GM19351 (cell line): ENCODE results near the gene PPP1R9B.

ENCODE experiments used
- ATAC-seq: cut with Tn5 transposase; IDR thresholded peaks from one replicate; pipeline ENCODE4 v1.9.1; 2021; ENCODE audit warnings: mild to moderate bottlenecking, moderate library complexity; ENCODE audit not compliant: unreplicated experiment

The PPP1R9B gene

GRCh38 chr17:50129353-50129727, 21.1 kb downstream of the PPP1R9B start:
- no peak for ATAC-seq

- no peak for ATAC-seq
These were observed 21.8 kb downstream of the PPP1R9B start for GRCh38 chr17:50128441-50129352.

- no peak for ATAC-seq
These were observed 22.6 kb downstream of the PPP1R9B start for GRCh38 chr17:50127697-50128361.

DNA sequence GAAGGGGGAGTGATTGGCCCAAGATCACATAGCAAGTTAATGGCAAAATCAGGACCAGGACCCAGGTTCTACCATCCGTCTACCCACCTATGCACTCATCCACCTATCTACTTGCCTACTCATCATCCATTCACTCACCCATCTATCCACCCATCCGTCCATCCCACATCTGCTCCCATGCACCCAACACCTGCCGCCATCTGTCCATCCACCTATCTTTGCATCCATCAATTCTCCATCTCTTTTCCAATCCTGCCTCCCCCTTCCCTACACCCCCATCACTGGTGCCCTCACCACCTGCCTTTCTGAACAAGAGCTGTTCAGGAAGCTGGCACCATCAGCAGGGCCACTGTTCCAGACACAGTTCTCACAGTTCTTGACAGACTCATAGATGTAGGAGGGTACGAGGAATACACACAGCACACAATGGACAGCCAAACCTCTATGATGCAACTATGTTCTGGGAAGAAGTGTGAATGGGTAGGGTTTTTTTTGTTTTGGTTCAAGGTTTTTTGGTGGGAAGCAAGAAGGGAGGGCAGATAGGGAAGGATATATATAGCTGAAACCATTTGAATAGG, 25.0 kb downstream of the PPP1R9B start:
- ATAC-seq, result no peak

DNA sequence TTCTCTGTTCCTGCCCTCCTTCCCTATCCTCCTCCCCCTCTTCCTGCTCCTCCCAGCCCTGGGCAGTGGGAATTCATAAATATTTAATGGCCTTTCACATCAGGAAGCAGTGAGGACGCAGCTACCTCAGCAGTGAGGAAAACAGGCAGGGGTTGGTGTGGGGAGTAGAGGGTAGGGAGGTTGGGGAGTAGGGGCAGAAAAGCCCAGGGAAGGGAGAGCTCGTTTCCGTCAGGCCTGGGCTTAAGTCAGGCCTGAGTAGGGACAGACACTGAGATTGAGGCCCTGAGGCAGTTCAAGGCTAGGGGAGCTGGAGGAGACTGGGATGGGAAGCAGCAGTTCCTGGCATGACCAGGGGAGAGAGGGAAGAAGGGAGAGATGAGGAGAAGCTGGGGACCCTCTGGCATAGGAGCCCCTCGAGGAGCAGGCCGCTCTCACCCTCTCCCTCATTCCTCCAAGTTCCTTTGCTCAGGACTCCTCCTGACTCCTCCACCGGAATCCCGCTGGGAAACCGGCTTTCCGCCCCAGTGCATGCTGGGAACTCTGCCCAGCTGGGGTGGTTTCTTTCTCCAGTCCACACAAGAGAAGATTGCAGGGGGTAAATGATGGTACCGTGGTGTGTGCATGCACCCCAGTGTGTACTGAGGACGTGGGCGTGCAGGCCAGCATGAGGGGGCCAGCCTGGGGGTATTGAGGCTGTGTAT, 26.7 kb downstream of the PPP1R9B start:
- ATAC-seq, result no peak

DNA sequence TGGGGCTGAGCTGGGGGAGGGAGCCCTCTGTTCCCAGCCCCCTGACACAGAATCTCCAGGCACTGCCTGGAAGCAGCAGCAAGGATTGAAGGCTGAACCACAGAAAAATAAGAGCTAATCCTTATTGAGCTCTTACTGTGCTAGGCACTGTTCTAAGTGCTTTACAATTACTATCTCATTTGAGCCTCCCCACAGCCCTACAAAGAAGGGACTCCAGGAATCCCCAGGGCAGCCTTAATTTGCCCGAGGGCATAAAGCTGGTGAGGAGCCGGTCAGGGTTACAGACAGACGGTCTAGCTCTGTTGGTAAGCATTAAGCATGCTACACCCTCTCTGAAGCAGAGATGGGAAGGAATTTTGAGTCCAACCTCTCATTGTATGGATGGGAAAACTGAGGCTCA, 27.5 kb downstream of the PPP1R9B start:
- no peak for ATAC-seq

GRCh38 chr17:50120475-50121253, 29.8 kb downstream of the PPP1R9B start:
- ATAC-seq, result no peak

DNA sequence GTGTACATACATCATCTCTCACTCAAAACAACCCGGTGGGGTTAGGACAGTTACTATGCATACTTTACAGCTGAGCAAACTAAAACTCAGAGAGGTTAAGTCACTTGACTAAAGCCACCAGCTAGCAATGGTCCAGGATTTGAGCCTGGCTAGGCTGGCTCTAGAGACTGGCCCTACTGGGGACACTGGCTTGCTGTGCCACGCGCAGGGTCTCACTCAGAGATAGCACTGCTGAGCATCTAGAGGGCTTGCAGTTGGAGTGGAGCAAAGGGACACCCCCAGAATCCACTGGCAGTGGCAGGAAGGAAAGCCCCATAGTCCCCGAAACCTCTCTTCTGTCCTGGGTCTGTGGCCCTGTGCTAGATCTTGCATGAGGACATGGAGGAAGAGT, 31.7 kb downstream of the PPP1R9B start:
- ATAC-seq, result no peak

GRCh38 chr17:50118076-50118827, 32.2 kb downstream of the PPP1R9B start:
- ATAC-seq, result no peak

GRCh38 chr17:50117202-50118051, 33.0 kb downstream of the PPP1R9B start:
- ATAC-seq, result no peak

- no peak for ATAC-seq
These were observed 34.7 kb downstream of the PPP1R9B start for GRCh38 chr17:50115756-50116155.

DNA sequence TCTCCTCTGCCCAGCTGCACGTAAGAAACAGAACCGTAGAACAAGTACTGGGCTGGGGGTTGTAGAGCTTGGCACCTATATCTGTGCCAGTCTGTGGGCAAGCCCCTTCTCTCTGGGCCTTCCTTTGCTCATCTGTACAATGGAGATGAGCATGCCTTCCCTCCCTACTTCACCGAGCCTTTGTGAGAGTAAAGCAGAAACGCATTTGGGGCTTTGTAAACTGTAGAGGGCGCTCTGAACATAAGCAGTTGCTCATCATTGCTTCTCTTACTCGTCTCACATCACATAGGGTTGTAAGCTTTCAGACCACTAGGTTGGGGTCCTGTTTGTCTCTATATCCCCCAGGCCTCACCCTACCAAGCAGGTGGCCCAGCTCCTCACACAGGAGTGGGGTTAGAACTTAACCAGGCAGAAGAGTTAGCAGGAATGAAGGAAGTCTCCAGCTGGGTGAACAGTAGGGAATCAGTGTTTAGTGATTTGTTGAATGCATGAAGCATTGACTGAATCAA, 35.6 kb downstream of the PPP1R9B start:
- no peak for ATAC-seq

- no peak for ATAC-seq
These were observed 36.1 kb downstream of the PPP1R9B start for GRCh38 chr17:50114401-50114800.

DNA sequence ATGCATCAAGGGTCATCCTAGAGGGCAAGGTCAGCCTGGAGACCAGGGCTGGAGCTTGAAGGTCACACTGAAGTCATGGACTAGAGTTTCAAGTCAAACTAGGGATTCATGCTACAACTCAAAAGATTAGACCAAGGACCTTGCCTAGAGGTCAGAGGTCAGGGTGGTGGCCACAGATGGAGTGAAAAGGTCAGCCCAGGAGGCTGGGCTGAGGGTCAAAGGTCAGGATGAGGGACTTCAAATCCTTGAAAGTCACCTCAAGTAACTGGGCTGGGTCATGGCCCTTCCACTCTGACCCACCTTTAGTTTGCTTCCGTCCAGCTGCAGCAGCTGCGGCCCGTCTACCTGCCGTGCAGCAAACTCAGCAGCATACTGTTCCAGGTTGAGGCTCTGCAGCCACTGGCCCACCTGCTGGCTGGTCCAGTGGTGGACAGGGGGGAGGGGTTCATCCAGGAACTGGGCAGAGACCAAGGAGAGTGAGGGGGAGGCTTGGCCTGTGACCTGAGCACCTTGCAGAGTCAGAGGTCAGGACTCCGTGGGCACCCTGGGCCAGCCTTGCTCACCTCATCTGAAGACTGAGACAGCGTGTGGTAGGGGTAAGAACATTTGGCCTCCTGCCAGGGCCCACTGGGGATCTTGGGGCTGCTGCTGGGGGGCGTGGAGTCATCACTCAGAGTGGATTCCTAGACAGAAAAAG, 36.7 kb downstream of the PPP1R9B start:
- no peak for ATAC-seq

GRCh38 chr17:50112694-50113093, 37.8 kb downstream of the PPP1R9B start:
- ATAC-seq, result no peak

GRCh38 chr17:50111673-50112655, 38.5 kb downstream of the PPP1R9B start:
- no peak for ATAC-seq
